NCI-H1930 (cell line): Measurements from ENCODE around the gene MAP1A.

ENCODE experiments used
- DNase-seq, 2 experiments: peaks; one replicate each; lab custom pipeline; 2025; lab: John Stamatoyannopoulos, UW

Gene MAP1A

DNA sequence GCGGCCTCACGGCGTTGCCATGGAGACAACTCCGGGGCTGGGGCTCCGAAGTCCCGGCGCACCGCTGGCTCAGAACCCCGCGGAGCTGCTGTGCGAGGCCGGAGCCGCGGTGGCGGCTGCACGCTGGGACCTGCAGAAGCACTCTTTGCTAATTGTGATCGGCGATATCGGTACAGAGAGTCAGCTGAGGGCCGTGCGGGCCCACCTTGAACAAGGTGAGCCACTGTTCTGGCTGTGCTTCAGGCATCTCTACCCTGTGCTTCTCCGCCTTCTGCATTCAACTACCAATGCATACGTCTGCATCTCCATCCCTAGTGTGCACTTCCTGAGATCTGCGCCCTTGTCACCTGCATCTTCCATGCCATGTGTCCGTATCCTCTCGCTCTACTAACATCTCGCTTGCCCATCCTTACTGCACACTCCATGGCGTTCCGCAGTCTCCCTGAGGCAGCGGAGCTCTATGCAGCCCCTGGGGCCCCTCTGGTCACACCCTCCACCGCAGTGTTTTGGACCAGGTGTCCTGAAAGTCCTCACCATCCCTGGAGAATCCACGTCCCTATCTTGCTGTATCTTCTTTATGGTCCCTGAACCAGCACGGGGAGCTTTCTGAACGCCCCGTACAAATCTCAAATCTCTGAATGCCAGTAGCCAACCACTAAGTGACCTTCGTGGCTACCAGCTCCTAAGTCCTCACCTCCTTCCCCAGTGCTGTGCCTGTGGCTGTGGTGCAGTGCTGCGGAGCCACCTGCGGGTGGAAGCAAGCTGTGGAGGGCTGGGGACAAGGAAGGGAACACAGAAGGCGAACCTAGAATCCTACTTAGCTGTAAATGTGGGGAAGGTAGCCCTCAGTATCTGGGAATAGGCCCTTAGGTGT, 6.2 kb upstream of the MAP1A start:
- peak; percentile 1 to 13 for DNase-seq

GRCh38 chr15:43513550-43513949, 3.9 kb upstream of the MAP1A start:
- no peak for DNase-seq

DNA sequence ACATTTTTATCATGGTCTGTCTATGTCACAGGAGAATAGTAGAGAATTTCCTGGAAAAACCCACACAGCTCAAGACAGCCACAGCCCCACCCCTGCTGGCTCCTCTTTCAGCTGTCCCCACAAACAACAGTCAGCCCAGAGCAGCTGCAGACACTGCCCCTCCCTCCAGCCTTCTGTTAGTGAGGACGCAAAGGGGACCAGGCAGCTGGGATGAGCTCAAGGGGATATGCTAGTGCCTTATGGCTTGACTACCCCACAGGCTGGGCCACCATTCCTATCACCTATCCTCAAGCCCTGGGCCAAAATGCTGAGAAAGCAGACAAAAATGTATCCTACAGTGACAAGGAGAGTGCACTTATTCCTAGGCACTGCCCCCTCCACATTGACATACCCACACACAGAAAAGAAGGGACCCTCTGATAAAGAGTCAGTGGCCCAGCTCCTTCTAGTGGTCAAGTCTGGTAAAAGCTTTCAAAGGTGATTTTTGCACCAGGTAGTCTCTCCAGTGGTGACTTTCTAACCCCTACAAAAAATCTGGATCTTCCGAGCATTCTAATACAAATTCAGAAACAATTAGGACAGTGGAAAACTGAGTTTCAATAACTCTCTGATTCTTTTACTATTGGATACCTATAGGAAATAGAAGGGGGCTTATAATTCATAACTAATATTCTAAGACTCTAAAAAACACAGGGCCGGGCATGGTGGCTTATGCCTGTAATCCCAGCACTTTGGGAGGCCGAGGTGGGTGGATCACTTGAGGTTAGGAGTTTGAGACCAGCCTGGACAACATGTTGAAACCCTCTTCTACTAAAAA, 3.0 kb upstream of the MAP1A start:
- DNase-seq, result no peak

DNA sequence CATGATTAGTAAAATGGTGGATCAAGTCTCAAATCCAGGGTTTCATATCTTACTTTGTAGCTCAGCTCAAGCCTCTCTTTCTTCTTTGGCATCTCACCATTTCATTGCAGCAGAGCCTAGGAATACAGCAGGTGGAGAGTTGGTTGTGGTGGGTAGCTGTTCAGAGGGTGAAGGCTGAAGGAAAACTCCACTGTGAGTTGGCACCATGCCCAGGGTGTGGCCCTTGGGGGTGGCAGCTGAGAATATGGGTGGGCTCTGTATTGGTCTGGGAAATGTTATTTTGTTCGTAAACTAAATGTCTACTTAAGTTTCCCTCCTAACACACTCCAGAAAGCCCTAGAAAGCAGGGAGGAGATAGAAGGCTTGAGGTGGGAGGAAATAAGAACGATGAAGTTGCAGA, 1.7 kb upstream of the MAP1A start:
- DNase-seq, result no peak

DNA sequence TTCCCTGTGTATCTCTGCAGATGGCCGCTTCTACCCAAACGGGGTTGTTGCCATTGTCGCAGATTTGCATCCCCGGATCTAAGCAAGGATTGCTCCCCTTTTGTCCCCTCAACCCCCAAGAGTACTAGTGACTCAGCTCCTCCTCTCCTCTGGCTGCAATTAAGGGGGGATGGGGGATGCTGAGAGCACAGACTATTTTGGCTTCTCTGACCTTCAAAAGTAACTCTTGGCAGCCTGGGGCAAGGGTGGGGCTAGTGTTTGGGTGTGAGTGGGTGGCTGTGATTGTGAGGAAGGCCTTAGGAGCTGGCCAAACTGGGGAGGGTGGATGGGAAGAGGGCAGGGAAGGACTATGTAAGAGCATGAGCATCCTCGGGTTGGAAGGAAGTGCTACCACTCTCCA, 1.2 kb upstream of the MAP1A start:
- DNase-seq, result no peak

- DNase-seq, result no peak
These were observed 531 bp upstream of the MAP1A start for GRCh38 chr15:43516801-43517353.

DNA sequence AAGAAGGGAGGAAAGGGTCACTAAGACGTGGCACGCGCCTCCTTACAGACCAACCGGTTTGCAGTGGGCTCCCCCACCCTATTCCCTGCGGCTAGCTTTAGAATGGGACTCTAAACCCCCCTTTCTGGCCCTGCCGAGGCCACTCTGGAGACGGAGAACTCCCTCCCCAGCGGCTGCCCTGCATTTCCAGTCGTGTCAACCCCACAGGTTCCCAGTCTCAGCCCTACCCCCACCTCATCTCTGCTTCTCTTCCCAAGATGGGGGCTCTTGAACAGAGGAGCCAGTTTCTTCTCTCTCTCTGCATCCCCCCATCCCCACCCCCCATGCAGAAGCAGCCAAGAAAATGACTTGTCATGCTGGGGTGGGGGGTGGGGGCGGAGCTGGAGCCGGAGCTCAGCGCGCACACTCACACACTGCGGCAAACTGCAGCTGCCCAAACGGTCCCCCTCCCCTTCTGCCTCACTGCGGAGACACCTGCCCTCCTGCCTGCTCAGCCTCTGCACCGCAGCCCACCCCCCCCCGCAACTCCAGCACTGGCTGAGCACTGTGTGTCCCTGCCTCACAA, 871 bp downstream of the MAP1A start:
- no peak for DNase-seq

- no peak for DNase-seq
These were observed 1.8 kb downstream of the MAP1A start for GRCh38 chr15:43519196-43519595.

DNA sequence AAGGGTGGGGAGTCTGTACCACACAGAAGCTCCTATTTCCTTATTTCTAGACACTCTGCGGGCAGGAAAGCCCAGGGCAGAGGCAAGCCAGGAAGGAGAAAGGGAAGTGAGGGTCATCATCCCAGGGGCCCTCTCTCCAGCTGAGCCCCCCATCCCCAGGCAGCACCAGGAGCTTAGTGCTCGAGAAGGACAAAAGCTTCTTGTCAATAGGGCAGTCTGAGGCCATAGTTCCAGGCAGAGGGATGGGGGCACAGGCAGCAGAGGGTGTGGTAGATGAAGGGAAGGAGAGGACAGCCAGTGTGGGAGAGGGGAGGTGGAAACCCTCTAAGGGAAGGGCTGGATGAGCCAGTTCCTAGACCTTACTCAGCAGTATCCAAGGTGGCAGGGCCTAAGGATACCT, 2.7 kb downstream of the MAP1A start:
- no peak for DNase-seq

GRCh38 chr15:43521419-43521818, 4.0 kb downstream of the MAP1A start:
- DNase-seq, result no peak

DNA sequence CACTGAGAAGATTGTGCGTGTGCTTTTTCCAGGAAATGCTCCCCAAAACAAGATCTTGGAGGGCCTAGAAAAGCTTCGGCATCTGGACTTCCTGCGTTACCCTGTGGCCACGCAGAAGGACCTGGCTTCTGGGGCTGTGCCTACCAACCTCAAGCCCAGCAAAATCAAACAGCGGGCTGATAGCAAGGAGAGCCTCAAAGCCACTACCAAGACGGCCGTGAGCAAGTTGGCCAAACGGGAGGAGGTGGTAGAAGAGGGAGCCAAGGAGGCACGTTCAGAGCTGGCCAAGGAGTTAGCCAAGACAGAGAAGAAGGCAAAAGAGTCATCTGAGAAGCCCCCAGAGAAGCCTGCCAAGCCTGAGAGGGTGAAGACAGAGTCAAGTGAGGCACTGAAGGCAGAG, 4.8 kb downstream of the MAP1A start:
- DNase-seq, result no peak

DNA sequence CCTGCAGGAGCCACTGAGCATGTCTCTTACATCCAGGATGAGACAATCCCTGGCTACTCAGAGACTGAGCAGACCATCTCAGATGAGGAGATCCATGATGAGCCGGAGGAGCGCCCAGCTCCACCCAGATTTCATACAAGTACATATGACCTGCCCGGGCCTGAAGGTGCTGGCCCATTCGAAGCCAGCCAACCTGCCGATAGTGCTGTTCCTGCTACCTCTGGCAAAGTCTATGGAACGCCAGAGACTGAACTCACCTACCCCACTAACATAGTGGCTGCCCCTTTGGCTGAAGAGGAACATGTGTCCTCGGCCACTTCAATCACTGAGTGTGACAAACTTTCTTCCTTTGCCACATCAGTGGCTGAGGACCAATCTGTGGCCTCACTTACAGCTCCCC, 6.2 kb downstream of the MAP1A start:
- DNase-seq, result no peak

- no peak for DNase-seq
These were observed 6.9 kb downstream of the MAP1A start for GRCh38 chr15:43524254-43524845.

DNA sequence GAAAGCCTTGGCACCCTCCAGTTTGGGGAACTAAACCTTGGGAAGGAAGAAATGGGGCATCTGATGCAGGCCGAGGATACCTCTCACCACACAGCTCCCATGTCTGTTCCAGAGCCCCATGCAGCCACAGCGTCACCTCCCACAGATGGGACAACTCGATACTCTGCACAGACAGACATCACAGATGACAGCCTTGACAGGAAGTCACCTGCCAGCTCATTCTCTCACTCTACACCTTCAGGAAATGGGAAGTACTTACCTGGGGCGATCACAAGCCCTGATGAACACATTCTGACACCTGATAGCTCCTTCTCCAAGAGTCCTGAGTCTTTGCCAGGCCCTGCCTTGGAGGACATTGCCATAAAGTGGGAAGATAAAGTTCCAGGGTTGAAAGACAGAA, 7.7 kb downstream of the MAP1A start:
- no peak for DNase-seq

GRCh38 chr15:43526261-43526930, 9.0 kb downstream of the MAP1A start:
- DNase-seq, result no peak

- DNase-seq, result no peak
These were observed 9.8 kb downstream of the MAP1A start for GRCh38 chr15:43527016-43527801.

- no peak for DNase-seq
These were observed 10.6 kb downstream of the MAP1A start for GRCh38 chr15:43527802-43528541.

GRCh38 chr15:43528542-43529007, 11.2 kb downstream of the MAP1A start:
- no peak for DNase-seq

- no peak for DNase-seq
These were observed 11.7 kb downstream of the MAP1A start for GRCh38 chr15:43529141-43529540.
